Measurements from ENCODE around the gene INPP5A.

Gene INPP5A

DNA sequence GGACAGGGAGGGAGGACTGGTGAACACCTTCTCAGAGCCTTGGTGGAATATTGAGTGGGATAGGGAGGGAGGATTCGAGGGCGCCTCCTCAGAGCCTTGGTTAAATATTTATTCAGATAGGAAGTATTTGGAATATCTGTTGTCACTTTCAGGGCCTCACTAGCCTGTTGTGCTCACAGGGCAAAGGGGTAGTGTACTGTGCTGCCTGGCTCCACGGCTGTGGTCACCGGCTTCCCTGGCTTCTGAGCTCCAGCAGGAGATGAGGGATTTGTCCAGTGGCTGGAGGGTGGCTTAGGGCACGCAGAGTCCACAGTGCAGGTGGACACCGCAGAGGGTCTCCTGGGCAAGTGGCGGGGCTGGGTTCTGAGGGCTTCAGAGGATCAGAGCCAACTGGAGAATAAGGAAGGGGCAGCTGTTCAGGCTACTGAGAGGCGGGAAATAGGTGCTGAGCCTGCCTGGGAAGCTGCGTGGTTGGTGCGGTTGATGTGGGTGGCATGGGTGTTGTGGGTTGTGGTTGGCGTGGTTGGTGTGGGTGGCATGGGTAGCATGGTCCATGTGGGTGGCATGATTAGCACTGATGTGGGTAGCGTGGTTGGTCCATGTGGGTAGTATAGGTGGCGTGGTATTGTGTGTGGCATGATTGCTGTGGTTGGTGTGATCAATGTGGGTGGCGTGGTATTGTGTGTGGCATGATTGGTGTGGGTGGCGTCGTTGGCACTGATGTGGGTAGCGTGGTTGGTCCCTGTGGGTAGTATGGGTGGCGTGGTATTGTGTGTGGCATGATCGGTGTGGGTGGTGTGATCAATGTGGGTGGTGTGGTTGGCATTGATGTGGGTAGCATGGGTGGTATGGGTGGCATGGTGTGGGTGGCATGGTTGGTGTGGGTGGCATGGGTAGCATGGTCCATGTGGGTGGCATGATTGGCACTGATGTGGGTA lies 16.7 kb downstream of the INPP5A start:
- Histone ChIP-seq H3K23ac (ENCODE audit: low read depth, low read length, poor library complexity) (peak overlapping the region; percentile 91), H3K27me3 (ENCODE audit: control insufficient read depth in 3 of 3, insufficient read depth in 3 of 3, low read depth in 1 of 3, low read length in 3 of 3) (no peaks in the 10 kb centered on the region), H2BK12ac (ENCODE audit: low read length) (no peak overlapping the region), H3K27ac (replicated peaks; ENCODE audit: low read length) (no peak overlapping the region), H3K36me3 (replicated peaks in 1 of 2; ENCODE audit: control insufficient read depth in 2 of 2, insufficient read depth in 2 of 2, low read length in 2 of 2) (peaks cover 0 to 2% of the 10 kb centered on the region in 2 donors), H2BK5ac (ENCODE audit: low read length) (no peak overlapping the region), H3K4me2 (ENCODE audit: insufficient read depth, low read length, poor library complexity, severe bottlenecking) (no peak overlapping the region), H3K4me3 (ENCODE audit: low read length in 2 of 2) (peak overlapping the region in 1 of 2 donors; percentile 52), H3K9ac (ENCODE audit: low read depth, low read length, poor library complexity) (no peak overlapping the region), H3K4ac (ENCODE audit: low read length) (no peak overlapping the region), H3K79me1 (ENCODE audit: low read depth, low read length) (peaks cover 28% of the 10 kb centered on the region), H3K14ac (ENCODE audit: low read length) (peak overlapping the region; percentile 71), H2BK15ac (ENCODE audit: low read length) (no peak overlapping the region), H2BK120ac (ENCODE audit: low read depth, low read length) (no peak overlapping the region), H3K18ac (ENCODE audit: low read length) (peak overlapping the region; percentile 76), H2AK5ac (ENCODE audit: low read depth, low read length) (peak overlapping the region; percentile 5), H2AFZ (ENCODE audit: low read length) (no peak overlapping the region), H4K91ac (ENCODE audit: low read depth, low read length, poor library complexity) (no peak overlapping the region), H3K4me1 (ENCODE audit: control insufficient read depth in 2 of 2, insufficient read depth in 1 of 2, low read depth in 1 of 2, low read length in 2 of 2) (peaks cover 0 to 2% of the 10 kb centered on the region in 2 donors), H4K8ac (ENCODE audit: low read depth, low read length) (peak overlapping the region; percentile 43), H3K9me3 (replicated peaks in 1 of 2; ENCODE audit: control insufficient read depth in 2 of 2, insufficient read depth in 1 of 2, low read depth in 1 of 2, low read length in 2 of 2) (peaks cover 0 to 4% of the 10 kb centered on the region in 2 donors)
- DNase-seq (ENCODE audit: low spot score): no peak
- no CpG with 5 or more reads among the region's 19 CpGs for WGBS, 2 donors (ENCODE audit: extremely low coverage in 2 of 2, insufficient read length in 2 of 2, insufficient replicate concordance in 1 of 2)

DNA sequence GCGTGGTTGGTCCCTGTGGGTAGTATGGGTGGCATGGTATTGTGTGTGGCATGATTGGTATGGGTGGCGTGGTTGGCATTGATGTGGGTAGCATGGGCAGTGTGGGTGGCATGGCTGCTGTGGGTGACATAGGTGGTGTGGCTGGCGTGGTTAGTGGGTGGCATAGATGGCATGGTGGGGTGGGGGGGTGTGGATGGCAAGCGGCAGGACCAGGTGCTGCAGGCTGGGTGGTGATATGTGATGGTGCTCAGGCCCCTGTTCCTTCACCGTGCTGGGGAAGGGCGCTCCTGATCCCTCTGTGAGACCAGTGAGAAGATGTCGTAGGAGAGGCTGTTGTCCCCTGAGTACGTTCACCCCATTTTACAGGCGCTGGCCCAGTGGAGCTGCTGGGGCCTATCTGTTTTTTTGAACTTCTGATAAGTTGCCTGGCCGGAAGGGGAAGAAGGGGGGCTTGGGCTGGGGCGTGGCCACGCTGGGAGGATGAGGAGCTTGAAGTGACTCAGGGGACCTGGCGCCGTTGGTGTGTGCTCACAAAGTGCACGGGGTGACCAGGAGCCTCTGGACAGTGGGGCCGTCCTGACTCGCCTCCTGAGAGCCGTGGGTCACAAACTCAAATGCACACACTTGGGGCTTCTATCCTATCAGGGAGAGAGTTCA lies 17.5 kb downstream of the INPP5A start:
- Histone ChIP-seq H3K9ac (ENCODE audit: low read depth, low read length, poor library complexity) (no peak overlapping the region), H3K4me2 (ENCODE audit: insufficient read depth, low read length, poor library complexity, severe bottlenecking) (no peak overlapping the region), H2AFZ (ENCODE audit: low read length) (no peak overlapping the region), H3K27me3 (ENCODE audit: control insufficient read depth in 3 of 3, insufficient read depth in 3 of 3, low read depth in 1 of 3, low read length in 3 of 3) (no peaks in the 10 kb centered on the region), H3K4ac (ENCODE audit: low read length) (no peak overlapping the region), H3K14ac (ENCODE audit: low read length) (peak overlapping the region; percentile 71), H2BK120ac (ENCODE audit: low read depth, low read length) (no peak overlapping the region), H2BK12ac (ENCODE audit: low read length) (no peak overlapping the region), H3K23ac (ENCODE audit: low read depth, low read length, poor library complexity) (peak overlapping the region; percentile 91), H2AK5ac (ENCODE audit: low read depth, low read length) (no peak overlapping the region), H3K27ac (replicated peaks; ENCODE audit: low read length) (no peak overlapping the region), H2BK15ac (ENCODE audit: low read length) (no peak overlapping the region), H3K9me3 (replicated peaks in 1 of 2; ENCODE audit: control insufficient read depth in 2 of 2, insufficient read depth in 1 of 2, low read depth in 1 of 2, low read length in 2 of 2) (peaks cover 0 to 4% of the 10 kb centered on the region in 2 donors), H4K91ac (ENCODE audit: low read depth, low read length, poor library complexity) (no peak overlapping the region), H3K4me3 (ENCODE audit: low read length in 2 of 2) (no peak overlapping the region), H4K8ac (ENCODE audit: low read depth, low read length) (peak overlapping the region; percentile 43), H3K79me1 (ENCODE audit: low read depth, low read length) (peaks cover 25% of the 10 kb centered on the region), H2BK5ac (ENCODE audit: low read length) (no peak overlapping the region), H3K4me1 (ENCODE audit: control insufficient read depth in 2 of 2, insufficient read depth in 1 of 2, low read depth in 1 of 2, low read length in 2 of 2) (peaks cover 0 to 2% of the 10 kb centered on the region in 2 donors), H3K36me3 (replicated peaks in 1 of 2; ENCODE audit: control insufficient read depth in 2 of 2, insufficient read depth in 2 of 2, low read length in 2 of 2) (peaks cover 0 to 2% of the 10 kb centered on the region in 2 donors), H3K18ac (ENCODE audit: low read length) (peak overlapping the region; percentile 17)
- no CpG with 5 or more reads among the region's 18 CpGs for WGBS, 2 donors (ENCODE audit: extremely low coverage in 2 of 2, insufficient read length in 2 of 2, insufficient replicate concordance in 1 of 2)
- DNase-seq (ENCODE audit: low spot score): no peak

DNA sequence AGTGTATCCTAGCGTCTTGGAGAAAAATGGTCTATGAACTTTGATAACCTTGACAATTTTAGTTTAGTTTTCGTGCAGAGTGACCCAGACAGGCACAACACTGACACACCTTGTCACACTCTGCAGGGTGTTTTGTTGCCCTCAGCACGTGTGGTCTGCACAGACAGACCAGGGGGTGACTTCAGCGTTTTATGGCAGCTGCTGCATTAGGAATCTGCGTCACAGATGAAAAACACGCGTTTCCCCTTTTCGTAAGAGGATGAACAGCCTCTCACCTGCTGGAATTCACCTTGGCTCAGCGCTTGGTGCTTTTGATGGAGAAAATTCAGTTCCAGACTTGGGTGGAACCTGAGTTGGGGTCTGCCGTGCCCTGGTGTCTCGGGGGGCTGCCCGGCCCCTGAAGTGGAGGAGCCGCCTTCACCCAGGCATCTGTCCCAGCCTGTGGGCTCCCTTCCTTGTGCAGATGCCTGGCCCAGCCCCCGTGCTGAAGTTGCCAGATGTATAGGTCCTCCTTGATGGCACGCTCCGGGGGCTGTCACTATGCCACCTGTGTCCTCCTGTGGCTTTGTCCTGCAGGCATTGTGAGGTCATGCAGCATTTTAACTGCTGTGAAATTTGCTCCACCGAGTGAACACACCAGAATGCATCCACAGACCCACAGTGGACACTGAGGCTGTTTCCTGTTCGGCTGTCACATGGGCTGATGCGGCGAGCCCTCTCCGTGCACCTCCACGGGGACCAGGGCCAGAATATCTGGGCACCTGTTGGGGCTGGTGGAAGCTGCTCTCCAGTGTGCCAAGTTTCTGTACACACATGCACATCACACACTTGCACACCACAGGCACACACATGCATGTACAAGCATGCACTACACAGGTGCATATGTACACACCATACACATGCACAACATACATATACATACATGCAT lies 18.3 kb downstream of the INPP5A start:
- no peaks in the 10 kb centered on the region for H3K27me3 ChIP-seq (ENCODE audit: control insufficient read depth in 3 of 3, insufficient read depth in 3 of 3, low read depth in 1 of 3, low read length in 3 of 3)
- H4K8ac ChIP-seq (ENCODE audit: low read depth, low read length): peak overlapping the region; percentile 4
- no peak overlapping the region for H4K91ac ChIP-seq (ENCODE audit: low read depth, low read length, poor library complexity)
- H3K18ac ChIP-seq (ENCODE audit: low read length): peak overlapping the region; percentile 71
- peak overlapping the region; percentile 89 for H3K14ac ChIP-seq (ENCODE audit: low read length)
- no peak overlapping the region for H2AFZ ChIP-seq (ENCODE audit: low read length)
- peak overlapping the region; percentile 1 for H2AK5ac ChIP-seq (ENCODE audit: low read depth, low read length)
- H3K4me2 ChIP-seq (ENCODE audit: insufficient read depth, low read length, poor library complexity, severe bottlenecking): no peak overlapping the region
- H3K23ac ChIP-seq (ENCODE audit: low read depth, low read length, poor library complexity): peak overlapping the region; percentile 95
- H3K36me3 ChIP-seq (replicated peaks in 1 of 2; ENCODE audit: control insufficient read depth in 2 of 2, insufficient read depth in 2 of 2, low read length in 2 of 2): peaks cover 0 to 2% of the 10 kb centered on the region in 2 donors
- H3K27ac ChIP-seq (replicated peaks; ENCODE audit: low read length): no peak overlapping the region
- H2BK5ac ChIP-seq (ENCODE audit: low read length): peak overlapping the region; percentile 39
- peak overlapping the region; percentile 79 for H3K9ac ChIP-seq (ENCODE audit: low read depth, low read length, poor library complexity)
- H2BK15ac ChIP-seq (ENCODE audit: low read length): no peak overlapping the region
- no peak for DNase-seq (ENCODE audit: low spot score)
- no CpG with 5 or more reads among the region's 22 CpGs for WGBS, 2 donors (ENCODE audit: extremely low coverage in 2 of 2, insufficient read length in 2 of 2, insufficient replicate concordance in 1 of 2)
- H2BK120ac ChIP-seq (ENCODE audit: low read depth, low read length): no peak overlapping the region
- peak overlapping the region; percentile 27 for H3K4ac ChIP-seq (ENCODE audit: low read length)
- H3K4me1 ChIP-seq (ENCODE audit: control insufficient read depth in 2 of 2, insufficient read depth in 1 of 2, low read depth in 1 of 2, low read length in 2 of 2): peaks cover 0 to 2% of the 10 kb centered on the region in 2 donors
- H3K79me1 ChIP-seq (ENCODE audit: low read depth, low read length): peaks cover 20% of the 10 kb centered on the region
- H2BK12ac ChIP-seq (ENCODE audit: low read length): no peak overlapping the region
- peaks cover 0 to 4% of the 10 kb centered on the region in 2 donors for H3K9me3 ChIP-seq (replicated peaks in 1 of 2; ENCODE audit: control insufficient read depth in 2 of 2, insufficient read depth in 1 of 2, low read depth in 1 of 2, low read length in 2 of 2)
- H3K4me3 ChIP-seq (ENCODE audit: low read length in 2 of 2): peak overlapping the region in 1 of 2 donors; percentile 18

Measured in neuronal stem cell (in vitro differentiated cells).